Ascending aorta (tissue), 2 donors: Measurements from ENCODE around the gene S100A9. TPM values are rescaled to one million over a fixed set of nuclear protein-coding genes. Genes with fewer than 3 reads are reported as not detected.
A peak's percentile ranks its signal among the peaks of the same experiment; 100 is the strongest.

ENCODE experiments used
- DNase-seq, 2 donors: peaks; one replicate each; pipeline ENCODE4 v3.0.0-alpha.2; 2019; ENCODE audit warnings: low spot score in 2 of 2
- H3K27ac ChIP-seq, 2 donors: fragments of 200-600 bp; sonication (generic); one replicate each; pipeline ENCODE4 v1.5.1; 2016 to 2017; ENCODE audit warnings: mild to moderate bottlenecking in 1 of 2
- H3K27me3 ChIP-seq: fragments of 200-600 bp; sonication (generic); one replicate; pipeline ENCODE4 v1.5.1; 2017
- H3K36me3 ChIP-seq, 2 donors: fragments of 200-600 bp; sonication (generic); one replicate each; pipeline ENCODE4 v1.5.1; 2016
- H3K4me1 ChIP-seq, 2 donors: fragments of 200-600 bp; sonication (generic); one replicate each; pipeline ENCODE4 v1.5.1; 2016 to 2017; ENCODE audit warnings: mild to moderate bottlenecking in 1 of 2
- H3K4me3 ChIP-seq, 2 donors: fragments of 200-600 bp; sonication (generic); one replicate each; pipeline ENCODE4 v1.5.1; 2016 to 2017; ENCODE audit warnings: mild to moderate bottlenecking in 1 of 2
- H3K9me3 ChIP-seq, 2 donors: fragments of 200-600 bp; sonication (generic); one replicate each; pipeline ENCODE4 v1.5.1; 2016
- CTCF ChIP-seq, 3 experiments: fragments of 200-600 bp in 2 of 3; fragments of 450-650 bp in 1 of 3; sonication (generic) in 2 of 3; IDR thresholded peaks; one replicate each; pipeline ENCODE4 v1.5.1; 2016 to 2019; ENCODE audit warnings: antibody characterized with exemption in 3 of 3, mild to moderate bottlenecking in 1 of 3, moderate library complexity in 1 of 3
- intact Hi-C: fragments of 100-400 bp; cut with DNase I; formaldehyde crosslinking; loops from one replicate; pipeline ENCODE4 v1.15.1; 2023
- total RNA-seq: library from RNA; depleted of rRNA; stranded (reverse); fragments of >200 nt; gene quantifications from one replicate; pipeline ENCODE4 v1.1.0, GENCODE V29; 2016

Gene S100A9
- total RNA-seq, 1 donor from 2014 or later = 764 TPM

GRCh38 chr1:153397924-153398651 is 40.4 kb downstream of the S100A9 start:
- H3K27ac ChIP-seq = no peak overlapping the region
- H3K4me3 ChIP-seq = no peak overlapping the region
- H3K9me3 ChIP-seq = no peaks in the 10 kb centered on the region
- DNase-seq = no peak
- H3K4me1 ChIP-seq = no peaks in the 10 kb centered on the region
- no peaks in the 10 kb centered on the region for H3K36me3 ChIP-seq
- intact Hi-C loops = no loop called here
- TF ChIP-seq CTCF (IDR thresholded peaks at IDR 0.05) = no peak
- H3K27me3 ChIP-seq = no peaks in the 10 kb centered on the region

GRCh38 chr1:153399401-153400055 is 41.9 kb downstream of the S100A9 start:
- DNase-seq = no peak
- intact Hi-C loops = no loop called here
- no peak for TF ChIP-seq CTCF (IDR thresholded peaks at IDR 0.05)
- no peaks in the 10 kb centered on the region for H3K4me1 ChIP-seq
- H3K27ac ChIP-seq = no peak overlapping the region
- H3K4me3 ChIP-seq = no peak overlapping the region
- H3K9me3 ChIP-seq = no peaks in the 10 kb centered on the region
- H3K36me3 ChIP-seq = no peaks in the 10 kb centered on the region
- no peaks in the 10 kb centered on the region for H3K27me3 ChIP-seq

- TF ChIP-seq CTCF (IDR thresholded peaks at IDR 0.05) = peak in 1 of 3 experiments; percentile 8
- no peak overlapping the region for H3K4me3 ChIP-seq
- no peaks in the 10 kb centered on the region for H3K4me1 ChIP-seq
- H3K27ac ChIP-seq = no peak overlapping the region
- H3K9me3 ChIP-seq = no peaks in the 10 kb centered on the region
- no peaks in the 10 kb centered on the region for H3K36me3 ChIP-seq
- intact Hi-C loops = no loop called here
- H3K27me3 ChIP-seq = no peaks in the 10 kb centered on the region
- no peak for DNase-seq
Observed at GRCh38 chr1:153400244-153400643, 42.6 kb downstream of the S100A9 start.

GRCh38 chr1:153401461-153401860 is 43.8 kb downstream of the S100A9 start:
- no peaks in the 10 kb centered on the region for H3K9me3 ChIP-seq
- no peaks in the 10 kb centered on the region for H3K27me3 ChIP-seq
- no peaks in the 10 kb centered on the region for H3K36me3 ChIP-seq
- no peak overlapping the region for H3K4me3 ChIP-seq
- no peak overlapping the region for H3K27ac ChIP-seq
- no peaks in the 10 kb centered on the region for H3K4me1 ChIP-seq
- no peak for DNase-seq
- TF ChIP-seq CTCF (IDR thresholded peaks at IDR 0.05) = no peak
- intact Hi-C loops = no loop called here

- H3K27me3 ChIP-seq = no peaks in the 10 kb centered on the region
- intact Hi-C loops = no loop called here
- no peaks in the 10 kb centered on the region for H3K36me3 ChIP-seq
- TF ChIP-seq CTCF (IDR thresholded peaks at IDR 0.05) = no peak
- no peak overlapping the region for H3K4me3 ChIP-seq
- DNase-seq = no peak
- H3K9me3 ChIP-seq = no peaks in the 10 kb centered on the region
- no peaks in the 10 kb centered on the region for H3K4me1 ChIP-seq
- no peak overlapping the region for H3K27ac ChIP-seq
Observed at GRCh38 chr1:153402226-153402625, 44.6 kb downstream of the S100A9 start.
